Parathyroid adenoma (tissue), 2 donors: ENCODE results near the gene RAB14.

Experiments
- H2AFZ ChIP-seq: fragments of 300-600 bp; sonication (generic); one replicate; pipeline ENCODE4 v1.7.0; 2017; ENCODE audit warnings: antibody characterized with exemption, mild to moderate bottlenecking
- H3K27ac ChIP-seq: fragments of 300-600 bp; sonication (generic); one replicate; pipeline ENCODE4 v1.7.0; 2017
- H3K27me3 ChIP-seq: fragments of 300-600 bp; sonication (generic); one replicate; pipeline ENCODE4 v1.7.0; 2017; ENCODE audit warnings: low read length; ENCODE audit not compliant: control insufficient read depth, insufficient read depth
- H3K36me3 ChIP-seq: fragments of 300-600 bp; sonication (generic); one replicate; pipeline ENCODE4 v1.7.0; 2017; ENCODE audit warnings: low read length; ENCODE audit not compliant: control insufficient read depth, insufficient read depth
- H3K4me1 ChIP-seq: fragments of 300-600 bp; sonication (generic); one replicate; pipeline ENCODE4 v1.7.0; 2017; ENCODE audit warnings: control low read depth
- H3K4me2 ChIP-seq: fragments of 300-600 bp; sonication (generic); one replicate; pipeline ENCODE4 v1.7.0; 2017; ENCODE audit warnings: low read length
- H3K4me3 ChIP-seq: fragments of 300-600 bp; sonication (generic); one replicate; pipeline ENCODE4 v1.7.0; 2017; ENCODE audit warnings: low read depth, low read length
- H3K79me2 ChIP-seq: fragments of 300-600 bp; sonication (generic); one replicate; pipeline ENCODE4 v1.7.0; 2017; ENCODE audit warnings: control low read depth
- H3K9ac ChIP-seq: fragments of 300-600 bp; sonication (generic); one replicate; pipeline ENCODE4 v1.7.0; 2017; ENCODE audit warnings: mild to moderate bottlenecking
- H3K9me3 ChIP-seq: fragments of 300-600 bp; sonication (generic); one replicate; pipeline ENCODE4 v1.7.0; 2017; ENCODE audit warnings: low read length; ENCODE audit not compliant: control insufficient read depth
- TF ChIP-seq, protein P1 (sequence below): fragments of 300-600 bp; sonication (generic); IDR thresholded peaks from one replicate; pipeline ENCODE4 v1.7.0; 2017; ENCODE audit warnings: antibody characterized with exemption, mild to moderate bottlenecking
- donor health status: primary hyperparathyroidism.

Gene RAB14

DNA sequence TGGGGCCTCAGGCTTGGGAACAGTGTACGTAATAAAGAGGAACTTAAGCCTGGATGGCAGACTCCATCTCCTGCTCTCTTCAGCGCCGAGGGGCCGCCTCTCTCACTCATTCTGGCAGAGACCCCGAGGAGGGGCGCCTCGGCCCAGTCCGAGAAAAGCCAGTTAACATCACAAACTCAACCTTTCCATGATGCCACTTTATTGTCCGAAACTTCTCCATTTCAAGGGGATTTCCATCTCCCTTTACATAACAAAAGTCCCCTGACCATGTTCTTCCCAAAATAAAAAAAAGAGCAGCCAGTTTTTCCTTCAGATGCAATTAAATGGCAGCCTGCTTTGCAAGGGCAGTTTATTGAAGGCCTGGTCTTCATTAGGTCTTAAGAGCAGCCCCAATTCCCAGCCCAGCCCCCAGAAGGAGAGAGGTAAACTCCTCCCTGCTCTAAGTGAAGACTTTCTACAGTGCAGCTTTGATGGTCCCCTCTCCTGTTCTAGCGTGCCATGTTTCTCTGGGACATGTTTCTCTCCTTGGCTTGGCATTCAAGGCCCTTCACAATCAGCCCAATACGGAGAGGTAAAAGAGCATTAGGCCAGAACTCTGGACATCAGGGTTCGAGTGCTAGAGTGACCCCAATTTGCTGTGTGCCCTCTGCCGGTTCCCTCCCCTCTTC is 19.5 kb upstream of the RAB14 start:
- H3K27me3 ChIP-seq: no peaks in the 10 kb centered on the region

DNA sequence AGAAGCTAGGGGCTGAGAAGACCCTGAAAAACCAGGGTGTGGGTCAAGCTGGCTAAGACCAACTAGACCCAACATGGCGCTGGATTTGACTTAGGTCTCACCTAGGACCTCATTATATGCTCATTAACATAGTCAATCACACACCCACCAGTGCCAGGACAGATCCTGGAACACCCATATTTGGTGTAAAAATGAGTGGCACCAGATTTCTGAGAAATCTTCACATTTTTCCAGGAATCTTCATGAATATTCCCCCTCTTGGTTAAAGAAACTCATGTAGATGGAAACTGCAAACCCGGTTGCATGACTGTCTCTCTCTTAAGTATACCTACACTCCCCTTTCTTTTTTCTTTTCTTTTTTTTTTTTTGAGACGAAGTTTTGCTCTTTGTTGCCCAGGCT is 17.9 kb upstream of the RAB14 start:
- H3K27me3 ChIP-seq: no peaks in the 10 kb centered on the region
- no peak overlapping the region for H3K4me2 ChIP-seq
- no peak overlapping the region for H3K27ac ChIP-seq
- no peak overlapping the region for H3K9ac ChIP-seq
- H3K4me3 ChIP-seq: no peak overlapping the region
- no peaks in the 10 kb centered on the region for H3K4me1 ChIP-seq
- TF ChIP-seq, protein P1, sequence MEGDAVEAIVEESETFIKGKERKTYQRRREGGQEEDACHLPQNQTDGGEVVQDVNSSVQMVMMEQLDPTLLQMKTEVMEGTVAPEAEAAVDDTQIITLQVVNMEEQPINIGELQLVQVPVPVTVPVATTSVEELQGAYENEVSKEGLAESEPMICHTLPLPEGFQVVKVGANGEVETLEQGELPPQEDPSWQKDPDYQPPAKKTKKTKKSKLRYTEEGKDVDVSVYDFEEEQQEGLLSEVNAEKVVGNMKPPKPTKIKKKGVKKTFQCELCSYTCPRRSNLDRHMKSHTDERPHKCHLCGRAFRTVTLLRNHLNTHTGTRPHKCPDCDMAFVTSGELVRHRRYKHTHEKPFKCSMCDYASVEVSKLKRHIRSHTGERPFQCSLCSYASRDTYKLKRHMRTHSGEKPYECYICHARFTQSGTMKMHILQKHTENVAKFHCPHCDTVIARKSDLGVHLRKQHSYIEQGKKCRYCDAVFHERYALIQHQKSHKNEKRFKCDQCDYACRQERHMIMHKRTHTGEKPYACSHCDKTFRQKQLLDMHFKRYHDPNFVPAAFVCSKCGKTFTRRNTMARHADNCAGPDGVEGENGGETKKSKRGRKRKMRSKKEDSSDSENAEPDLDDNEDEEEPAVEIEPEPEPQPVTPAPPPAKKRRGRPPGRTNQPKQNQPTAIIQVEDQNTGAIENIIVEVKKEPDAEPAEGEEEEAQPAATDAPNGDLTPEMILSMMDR: no peak
- no peaks in the 10 kb centered on the region for H3K79me2 ChIP-seq
- no peaks in the 10 kb centered on the region for H3K36me3 ChIP-seq
- H2AFZ ChIP-seq: no peak overlapping the region
- no peaks in the 10 kb centered on the region for H3K9me3 ChIP-seq

More for the DNA sequence above, 19.5 kb upstream of the RAB14 start:
- H3K4me1 ChIP-seq: no peaks in the 10 kb centered on the region
- no peak overlapping the region for H2AFZ ChIP-seq
- H3K9ac ChIP-seq: no peak overlapping the region
- no peaks in the 10 kb centered on the region for H3K9me3 ChIP-seq
- no peaks in the 10 kb centered on the region for H3K79me2 ChIP-seq
- no peaks in the 10 kb centered on the region for H3K36me3 ChIP-seq
- H3K27ac ChIP-seq: no peak overlapping the region
- H3K4me2 ChIP-seq: no peak overlapping the region
- TF ChIP-seq, protein P1: no peak
- H3K4me3 ChIP-seq: no peak overlapping the region

DNA sequence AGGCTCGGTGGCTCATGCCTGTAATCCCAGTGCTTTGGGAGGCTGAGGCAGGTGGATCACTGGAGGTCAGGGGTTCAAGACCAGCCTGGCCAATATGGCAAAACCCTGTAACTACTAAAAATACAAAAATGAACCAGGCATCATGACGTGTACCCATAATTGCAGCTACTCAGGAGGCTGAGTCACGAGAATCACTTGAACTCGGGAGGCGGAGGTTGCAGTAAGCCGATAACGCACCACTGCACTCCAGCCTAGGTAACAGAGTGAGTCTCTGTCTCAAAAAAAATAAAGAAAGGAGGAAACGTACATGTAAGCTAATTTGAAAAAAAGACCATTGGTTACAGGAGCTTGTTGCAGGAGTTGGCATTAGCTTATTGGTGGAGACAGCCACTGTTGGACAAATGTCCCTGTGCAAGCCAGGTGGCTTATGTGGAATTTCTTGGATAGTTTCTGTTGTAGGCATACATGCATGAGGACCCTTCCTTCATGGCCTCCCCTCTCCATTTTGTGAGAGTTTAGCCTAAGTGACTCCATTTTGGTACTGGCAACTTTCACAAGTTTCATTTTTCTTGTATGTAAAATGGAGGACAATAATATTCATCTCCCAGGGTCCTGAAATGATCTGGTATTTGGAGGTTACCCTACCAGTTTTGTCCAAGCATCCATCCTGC is 16.8 kb upstream of the RAB14 start:
- no peaks in the 10 kb centered on the region for H3K36me3 ChIP-seq
- H3K9me3 ChIP-seq: no peaks in the 10 kb centered on the region
- H3K9ac ChIP-seq: no peak overlapping the region
- H3K4me2 ChIP-seq: no peak overlapping the region
- H3K79me2 ChIP-seq: no peaks in the 10 kb centered on the region
- H3K4me3 ChIP-seq: no peak overlapping the region
- no peaks in the 10 kb centered on the region for H3K4me1 ChIP-seq
- H3K27me3 ChIP-seq: no peaks in the 10 kb centered on the region
- no peak overlapping the region for H3K27ac ChIP-seq
- no peak overlapping the region for H2AFZ ChIP-seq
- TF ChIP-seq, protein P1: no peak

DNA sequence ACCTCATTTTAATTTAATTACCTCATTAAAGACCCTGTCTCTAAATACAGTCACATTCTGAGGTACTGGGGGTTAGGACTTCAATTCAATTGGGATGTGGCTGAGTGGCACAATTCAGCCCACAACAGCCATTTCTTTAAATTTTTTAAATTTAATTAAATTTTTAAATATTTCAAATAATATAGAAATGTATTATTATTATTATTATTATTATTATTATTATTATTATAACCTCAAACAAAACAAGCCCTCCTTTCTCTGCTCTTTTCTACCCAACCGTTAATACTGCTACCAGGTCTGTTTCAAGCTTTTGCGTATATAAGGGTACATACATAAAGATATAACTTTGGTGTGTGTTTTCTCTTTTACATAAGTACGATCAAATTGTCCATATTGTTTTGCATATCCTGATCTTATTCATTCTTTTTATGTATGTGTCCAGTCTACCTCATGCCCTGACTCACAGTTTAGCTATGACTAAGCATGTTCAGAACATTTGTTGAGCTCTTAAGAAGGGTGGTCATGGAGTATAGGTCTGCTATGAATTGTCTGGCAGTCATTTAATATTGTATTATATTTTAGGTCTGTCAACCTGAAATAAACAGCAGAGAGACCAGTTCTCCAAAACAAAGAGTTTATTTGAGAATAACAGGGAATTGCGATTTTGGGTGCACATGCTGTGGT is 16.1 kb upstream of the RAB14 start:
- H3K79me2 ChIP-seq: no peaks in the 10 kb centered on the region
- H3K27me3 ChIP-seq: no peaks in the 10 kb centered on the region
- H3K9ac ChIP-seq: no peak overlapping the region
- TF ChIP-seq, protein P1: no peak
- H3K27ac ChIP-seq: no peak overlapping the region
- no peaks in the 10 kb centered on the region for H3K9me3 ChIP-seq
- H2AFZ ChIP-seq: no peak overlapping the region
- H3K36me3 ChIP-seq: no peaks in the 10 kb centered on the region
- H3K4me3 ChIP-seq: no peak overlapping the region
- no peaks in the 10 kb centered on the region for H3K4me1 ChIP-seq
- H3K4me2 ChIP-seq: no peak overlapping the region
